DLD1 (cell line): ENCODE data around the gene CACNB3.

ENCODE experiments used
- in situ Hi-C: cut with HindIII; loops from 2 replicates; pipeline ENCODE4 v1.10.0; 2017; ENCODE audit warnings: low sequenced_read_pairs

The CACNB3 gene

DNA sequence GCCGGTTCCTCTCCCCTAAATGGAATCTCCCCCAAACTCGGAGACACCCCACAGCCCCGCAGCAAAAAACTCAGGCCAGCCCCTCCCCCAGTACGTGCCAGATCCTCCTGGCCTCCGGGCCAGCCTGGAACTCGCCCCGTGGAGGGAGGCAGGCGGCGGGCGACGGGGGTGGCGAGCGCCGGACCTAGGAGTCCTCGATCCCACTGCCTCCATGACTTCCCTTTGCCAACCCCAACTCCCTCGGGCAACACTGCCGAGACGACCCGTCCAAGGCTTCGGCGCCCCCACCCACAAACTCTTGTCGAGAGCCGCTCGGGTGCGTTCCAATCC, 29.8 kb upstream of the CACNB3 start:
- in situ Hi-C loops = no loop called here

DNA sequence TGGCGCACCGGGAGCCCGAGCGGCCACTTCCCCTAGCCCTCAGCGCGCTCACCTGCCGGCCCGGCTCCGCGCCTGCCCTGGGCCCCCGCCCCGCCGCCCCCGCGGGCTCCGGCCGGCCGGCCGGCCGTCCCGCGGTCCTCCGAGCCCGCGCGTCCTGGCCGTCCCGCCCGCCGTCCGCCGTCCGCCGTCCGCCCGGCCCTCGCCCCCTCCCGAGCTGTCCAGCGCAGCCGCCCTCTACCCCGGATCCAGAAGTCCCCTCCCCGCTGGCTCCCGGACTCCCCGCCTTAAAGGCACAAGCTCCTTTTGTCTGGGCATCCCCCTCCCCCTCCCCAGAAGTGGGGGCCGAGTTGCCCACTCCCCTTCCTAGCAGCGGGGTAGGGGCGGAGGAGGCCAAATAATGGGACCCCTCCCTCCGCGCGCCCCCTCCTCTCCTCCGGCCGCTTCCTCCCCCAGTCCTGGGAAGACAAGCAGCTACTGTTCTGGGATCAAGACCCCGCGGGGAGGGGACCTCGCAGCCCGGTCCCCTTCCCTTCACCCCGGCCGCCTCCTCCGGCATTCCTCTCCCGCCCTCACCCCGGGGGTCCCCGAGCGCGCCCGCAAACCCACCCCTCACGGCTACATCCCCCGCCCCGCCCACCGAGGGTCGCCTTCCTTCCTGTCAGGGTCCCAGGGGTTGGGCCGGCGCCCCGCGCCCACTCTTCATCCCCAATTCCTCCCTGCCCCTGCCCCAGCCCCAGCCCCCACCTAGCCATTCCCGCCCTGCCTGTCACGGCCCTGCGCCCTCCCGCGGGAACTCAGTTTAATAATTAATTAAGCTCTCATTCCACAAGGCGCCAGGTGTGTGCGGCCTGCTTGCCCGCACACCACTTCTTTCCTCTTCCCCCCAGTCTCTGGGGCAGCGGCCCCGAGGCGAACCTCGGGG, 29.2 kb upstream of the CACNB3 start, which contains the start of gene ADCY6:
Gene ADCY6, minus strand, starts transcription at position 236 of the 922 bp plus-strand sequence. CDS start 5,655 bp downstream, outside the sequence.
- in situ Hi-C loops = no loop called here

DNA sequence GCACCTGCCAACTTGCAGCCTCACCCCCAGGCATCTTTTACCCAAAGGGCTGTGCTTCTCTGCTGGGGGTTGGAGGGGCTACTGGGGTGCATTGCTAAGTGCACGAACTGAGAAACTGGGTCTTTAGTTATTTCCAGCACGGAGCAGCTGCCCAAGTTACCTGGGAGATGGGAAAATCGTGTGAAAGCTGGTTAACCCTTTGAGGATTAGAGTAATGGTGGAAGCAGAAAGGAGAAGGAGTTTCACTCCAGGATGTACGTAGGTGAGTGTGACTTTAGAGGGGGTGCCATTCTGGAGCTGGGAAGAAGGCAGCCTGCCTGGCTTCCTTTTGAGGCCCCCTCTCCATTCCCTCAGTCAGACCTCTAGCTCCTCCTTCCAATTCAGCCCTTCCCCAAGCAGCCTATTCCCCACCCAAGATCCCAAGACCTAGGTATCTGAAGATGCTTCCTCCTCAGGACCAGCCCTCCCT, 28.4 kb upstream of the CACNB3 start:
- in situ Hi-C loops = loop anchor here (5.0 kb wide), 1 partner anchor 38 kb away; no protein-coding TSS in a partner anchor

DNA sequence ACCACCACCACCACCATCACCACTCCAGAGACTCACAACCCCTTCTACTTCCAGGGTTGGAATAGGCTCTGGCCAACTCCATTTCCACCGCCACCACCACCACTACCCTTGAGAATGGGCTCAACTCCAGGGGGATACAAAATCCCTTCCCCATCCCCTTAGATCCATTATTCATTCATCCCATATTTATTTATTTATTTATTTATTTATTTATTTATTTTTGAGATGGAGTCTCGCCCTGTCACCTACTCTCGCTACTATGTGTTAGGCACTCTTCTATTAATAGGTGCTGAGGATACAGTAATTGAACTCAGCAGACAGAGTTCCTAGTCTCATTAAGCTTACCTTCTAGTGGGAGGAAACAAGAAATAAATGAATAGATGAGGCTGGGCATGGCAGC, 24.6 kb upstream of the CACNB3 start:
- in situ Hi-C loops = loop anchor here (5.0 kb wide), 1 partner anchor 41 kb away; no protein-coding TSS in a partner anchor

DNA sequence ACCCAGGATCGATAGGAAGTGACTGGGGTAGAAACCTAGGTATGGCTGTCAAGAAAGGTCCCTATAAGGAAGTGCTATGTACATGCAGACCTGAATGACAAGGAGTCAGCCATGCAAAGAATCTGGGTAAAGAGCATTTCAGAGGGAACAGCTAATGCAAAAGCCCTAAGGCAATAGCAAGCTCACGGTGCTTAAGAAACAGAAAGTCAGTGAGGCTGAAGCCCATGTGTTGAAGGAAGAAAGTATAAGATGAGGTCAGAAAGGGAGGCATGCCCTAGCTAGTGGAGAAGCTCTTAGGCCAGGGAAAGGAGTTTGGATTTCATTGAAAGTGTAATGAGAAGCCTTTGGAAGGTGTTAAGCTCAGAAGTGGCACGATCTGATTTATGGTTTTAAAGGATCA, 23.4 kb upstream of the CACNB3 start:
- in situ Hi-C loops = loop anchor here (5.0 kb wide), 1 partner anchor 43 kb away; no protein-coding TSS in a partner anchor

DNA sequence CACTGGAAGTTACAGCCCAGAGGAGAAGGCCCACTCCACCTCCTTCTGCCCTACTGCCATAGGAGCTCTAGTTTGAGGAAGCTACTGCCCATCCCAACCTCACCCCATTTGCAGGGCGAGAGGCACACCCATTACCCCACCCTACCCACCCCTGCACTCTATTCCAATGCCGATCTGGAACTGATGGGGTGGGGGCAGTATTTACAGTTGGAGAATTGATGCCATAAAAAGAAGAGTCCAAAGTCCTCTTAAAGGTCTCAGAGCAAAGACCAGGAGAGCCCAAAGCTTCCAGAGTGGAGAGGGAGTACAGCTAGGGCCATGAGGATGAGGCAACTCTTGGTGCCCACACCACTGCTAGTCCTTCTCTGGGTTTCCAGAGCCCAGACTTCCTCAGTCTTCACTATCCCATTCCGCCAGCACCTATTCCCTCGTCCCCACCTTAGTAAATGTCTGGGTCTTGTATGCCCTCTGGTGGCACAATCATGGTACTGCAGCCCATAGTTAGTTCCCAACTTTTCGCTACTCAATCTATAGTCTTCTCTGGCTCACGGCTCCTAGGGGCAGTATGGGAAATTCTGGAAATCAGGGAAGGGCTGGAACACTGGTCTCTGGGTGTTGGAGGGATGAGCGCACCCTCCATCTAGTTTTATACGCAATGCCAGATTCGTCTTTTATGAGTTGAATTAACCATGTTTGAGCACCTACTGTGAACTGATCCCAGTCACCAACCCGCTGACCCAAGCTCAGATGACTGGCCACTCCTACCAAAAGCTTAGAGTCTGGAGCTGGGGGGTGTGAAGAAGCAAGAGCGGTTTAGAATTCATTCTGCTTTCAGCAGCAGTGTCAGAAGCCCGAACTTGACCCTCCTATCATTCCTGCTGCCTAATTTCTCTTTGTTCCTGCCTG, 22.5 kb upstream of the CACNB3 start:
- in situ Hi-C loops = no loop called here

DNA sequence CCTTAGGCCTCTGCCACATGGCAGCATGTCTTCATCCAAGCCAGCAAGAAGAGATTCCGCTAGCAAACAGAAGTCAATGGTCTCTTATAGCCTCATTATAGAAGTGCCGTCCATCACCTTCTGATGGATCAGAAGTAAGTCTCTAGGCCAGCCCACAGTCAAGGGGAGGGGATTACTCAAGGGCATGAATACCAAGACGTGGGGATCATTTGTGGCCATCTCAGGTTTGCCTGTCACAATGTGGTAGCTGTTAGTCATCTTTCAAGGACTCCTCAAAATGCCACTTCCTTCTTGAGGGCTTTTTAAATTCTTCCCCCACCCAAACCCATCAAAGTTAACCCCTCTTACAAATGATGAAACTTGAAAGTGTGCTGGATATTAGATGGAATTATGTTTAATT, 21.3 kb upstream of the CACNB3 start:
- in situ Hi-C loops = no loop called here

DNA sequence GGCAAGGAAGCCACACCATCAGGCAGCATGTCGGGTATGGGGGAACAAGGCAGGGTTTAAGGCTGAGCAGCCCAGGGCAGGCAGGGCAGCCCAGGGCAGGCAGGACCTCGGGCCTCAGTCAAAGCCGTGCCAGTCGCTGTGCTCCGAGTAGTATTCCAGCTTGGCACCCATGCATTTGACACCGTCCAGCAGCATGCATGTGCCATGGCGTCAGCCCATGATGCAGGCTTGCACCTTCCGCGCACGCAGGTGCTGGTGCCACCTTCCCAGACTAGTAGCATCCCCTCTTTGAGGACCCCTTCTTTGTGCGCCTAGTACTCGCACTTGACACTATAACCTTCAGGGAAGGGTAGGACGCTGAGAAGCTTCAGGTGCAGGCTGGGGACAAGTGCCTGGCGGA, 17.8 kb upstream of the CACNB3 start:
- in situ Hi-C loops = no loop called here

DNA sequence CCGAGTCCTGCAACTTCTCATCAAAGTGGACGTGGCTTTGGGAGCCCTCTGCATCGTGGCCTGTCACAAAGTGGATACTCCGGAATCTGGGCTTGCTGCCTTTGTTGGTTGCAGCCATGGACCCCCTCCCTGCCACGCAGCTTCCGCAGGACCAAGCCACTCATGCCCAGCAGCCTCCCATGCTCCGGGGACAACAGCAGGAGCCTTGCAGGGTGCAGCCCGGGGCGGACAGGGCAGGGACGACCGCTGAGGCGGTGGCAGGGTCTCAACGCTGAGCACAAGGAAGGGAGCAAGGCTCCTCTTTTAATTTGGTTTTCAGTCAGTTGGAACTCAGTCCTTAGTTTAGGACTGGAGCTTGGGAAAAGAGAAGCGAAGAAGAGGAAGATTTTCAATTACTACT, 17.3 kb upstream of the CACNB3 start:
- in situ Hi-C loops = no loop called here

DNA sequence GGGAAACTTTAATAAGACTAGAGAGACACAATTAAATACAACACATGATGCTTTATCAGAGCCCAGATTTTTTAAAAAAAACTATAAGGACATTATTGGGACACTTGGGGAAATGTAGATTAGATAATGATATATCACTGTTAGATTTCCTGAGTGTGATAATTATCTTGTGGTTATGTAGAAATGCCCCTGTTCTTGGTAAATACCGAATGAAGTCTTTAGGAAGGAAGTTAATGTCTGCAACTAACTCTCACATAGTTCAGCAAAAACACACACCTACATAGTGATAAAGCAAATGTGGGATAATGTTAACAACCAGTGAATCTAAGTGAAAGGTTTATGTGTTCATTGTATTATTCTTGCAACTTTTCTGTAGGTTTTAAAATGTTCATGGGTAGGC, 14.6 kb upstream of the CACNB3 start:
- in situ Hi-C loops = no loop called here

DNA sequence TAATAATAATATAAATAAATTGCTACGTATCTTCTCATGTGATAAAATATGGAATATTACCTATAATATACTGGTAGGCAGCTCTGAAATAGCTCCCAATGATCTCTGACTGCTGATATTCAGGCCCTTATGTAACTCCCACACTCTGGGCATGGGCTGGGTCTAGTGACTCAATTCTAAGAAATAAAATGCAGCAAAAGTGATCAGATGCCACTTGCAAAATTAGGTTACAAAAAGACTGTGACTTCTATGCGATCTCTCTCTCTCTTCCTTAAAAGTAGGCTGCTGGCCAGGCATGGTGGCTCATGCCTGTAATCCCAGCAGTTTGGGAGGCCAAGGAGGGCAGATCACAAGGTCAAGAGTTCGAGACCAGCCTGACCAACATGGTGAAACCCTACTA, 10.3 kb upstream of the CACNB3 start:
- in situ Hi-C loops = no loop called here

DNA sequence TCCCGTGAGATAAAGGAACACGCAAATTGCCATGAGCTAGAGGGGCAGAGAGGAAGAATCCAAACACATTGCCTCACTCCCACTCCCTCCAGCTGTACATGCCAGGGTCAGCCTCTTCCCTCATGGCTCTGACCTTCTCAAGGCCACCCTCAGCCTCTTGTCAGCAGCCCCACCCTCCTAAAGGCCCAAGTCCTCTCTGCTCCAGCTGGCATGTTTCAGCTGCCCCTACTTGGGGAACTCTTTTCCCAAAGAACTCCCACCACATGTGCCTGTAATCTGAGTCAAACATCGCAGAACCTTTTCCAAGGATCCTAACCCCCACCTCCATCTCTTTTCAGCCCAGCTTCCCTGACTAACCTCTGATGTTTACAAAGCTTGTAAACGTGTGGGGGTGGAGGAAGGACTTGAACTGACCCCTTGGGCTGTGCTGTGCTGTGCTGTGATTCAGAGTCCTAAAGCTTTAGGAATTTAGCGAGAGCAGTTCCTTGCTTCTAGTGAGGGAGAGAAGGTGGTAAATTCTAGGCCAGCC, 7.3 kb upstream of the CACNB3 start:
- in situ Hi-C loops = no loop called here

DNA sequence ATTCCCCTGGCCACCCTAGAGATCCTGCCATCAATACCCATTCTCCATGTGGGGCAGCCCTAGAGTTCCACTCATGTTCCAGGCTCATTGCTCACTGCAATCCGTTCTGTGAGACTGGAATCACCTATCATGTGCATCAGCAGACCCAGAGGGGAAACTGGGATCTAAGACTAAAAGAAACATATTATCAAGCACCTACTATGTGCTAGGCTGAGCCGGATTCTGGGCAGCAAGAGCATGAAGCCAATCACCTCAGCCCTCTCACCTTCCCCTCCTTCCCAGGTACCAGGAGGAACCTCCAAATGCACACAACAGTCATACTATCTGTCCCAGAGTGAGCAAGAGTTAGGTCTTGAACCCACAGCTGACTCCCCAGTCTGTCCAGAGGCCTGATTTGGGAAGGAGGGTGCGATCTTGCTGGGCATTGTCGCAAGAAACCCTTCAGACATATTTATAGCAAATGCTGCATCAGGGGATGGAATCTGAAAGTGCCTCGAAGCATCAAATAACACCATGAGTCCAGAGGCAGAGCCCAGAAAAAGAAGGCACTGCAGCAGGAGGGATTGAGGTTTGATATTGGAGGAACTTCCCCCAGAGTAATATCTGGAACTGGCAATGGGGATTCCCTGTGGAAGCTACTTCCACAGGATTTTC, 6.7 kb upstream of the CACNB3 start:
- in situ Hi-C loops = no loop called here

DNA sequence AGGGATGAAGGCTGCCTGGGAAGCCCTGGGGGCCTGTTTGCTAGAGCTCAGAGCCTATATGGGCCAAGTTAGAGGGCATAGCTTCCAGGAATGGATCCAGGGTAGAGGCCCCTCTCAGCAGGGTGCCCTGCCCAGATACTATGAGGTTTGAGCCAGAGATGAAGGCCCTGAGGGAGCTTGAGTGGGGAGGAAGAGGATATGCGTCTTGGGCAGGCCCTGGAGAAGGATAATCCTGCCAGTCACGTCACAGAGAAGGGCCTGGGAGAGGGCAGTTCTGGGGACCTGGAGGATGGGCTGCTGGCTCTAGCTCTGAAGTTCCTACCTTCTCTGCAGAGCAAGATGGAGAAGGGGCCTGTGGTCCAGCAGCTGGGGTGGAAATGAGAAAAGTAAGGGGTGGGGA, 5.9 kb upstream of the CACNB3 start:
- in situ Hi-C loops = no loop called here

DNA sequence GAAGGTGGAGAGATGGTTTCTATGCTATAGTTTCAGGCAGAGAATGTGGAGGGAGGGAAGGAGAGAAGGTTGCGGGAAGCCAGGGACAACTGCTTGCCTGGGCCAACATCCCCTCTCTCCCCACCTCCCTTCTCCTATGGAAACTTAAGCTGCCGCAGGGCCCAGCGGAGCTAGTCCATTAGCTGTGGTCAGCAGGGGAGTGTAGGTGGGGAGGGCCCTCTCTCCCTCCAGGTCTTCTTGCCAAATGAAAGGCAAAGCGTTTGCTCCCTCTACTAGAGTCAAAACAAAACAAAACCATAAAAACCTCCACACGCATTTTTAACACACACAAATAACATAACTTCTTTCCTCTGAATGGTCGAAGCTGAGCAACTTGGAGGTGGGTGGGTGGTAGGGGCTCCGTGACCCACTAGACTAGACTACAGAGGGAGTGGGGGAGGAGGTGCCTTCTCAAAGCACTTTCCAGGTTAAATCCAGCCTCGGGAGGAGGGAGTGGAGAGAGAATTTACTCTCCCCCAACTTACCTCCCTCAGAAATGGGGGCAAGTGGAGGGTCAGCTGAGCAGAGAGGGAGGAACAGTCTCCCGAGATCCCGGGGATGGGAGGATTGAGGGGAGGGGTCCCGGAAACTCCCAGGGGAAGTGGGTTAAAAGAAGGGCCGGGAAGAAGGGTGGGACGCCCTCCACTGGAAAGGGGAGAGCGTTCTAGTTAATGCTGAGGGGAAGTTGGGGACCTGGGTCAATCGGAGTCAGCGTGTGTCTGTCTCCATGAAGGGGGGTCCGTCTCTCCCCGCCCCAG, 4.6 kb upstream of the CACNB3 start:
- in situ Hi-C loops = no loop called here

DNA sequence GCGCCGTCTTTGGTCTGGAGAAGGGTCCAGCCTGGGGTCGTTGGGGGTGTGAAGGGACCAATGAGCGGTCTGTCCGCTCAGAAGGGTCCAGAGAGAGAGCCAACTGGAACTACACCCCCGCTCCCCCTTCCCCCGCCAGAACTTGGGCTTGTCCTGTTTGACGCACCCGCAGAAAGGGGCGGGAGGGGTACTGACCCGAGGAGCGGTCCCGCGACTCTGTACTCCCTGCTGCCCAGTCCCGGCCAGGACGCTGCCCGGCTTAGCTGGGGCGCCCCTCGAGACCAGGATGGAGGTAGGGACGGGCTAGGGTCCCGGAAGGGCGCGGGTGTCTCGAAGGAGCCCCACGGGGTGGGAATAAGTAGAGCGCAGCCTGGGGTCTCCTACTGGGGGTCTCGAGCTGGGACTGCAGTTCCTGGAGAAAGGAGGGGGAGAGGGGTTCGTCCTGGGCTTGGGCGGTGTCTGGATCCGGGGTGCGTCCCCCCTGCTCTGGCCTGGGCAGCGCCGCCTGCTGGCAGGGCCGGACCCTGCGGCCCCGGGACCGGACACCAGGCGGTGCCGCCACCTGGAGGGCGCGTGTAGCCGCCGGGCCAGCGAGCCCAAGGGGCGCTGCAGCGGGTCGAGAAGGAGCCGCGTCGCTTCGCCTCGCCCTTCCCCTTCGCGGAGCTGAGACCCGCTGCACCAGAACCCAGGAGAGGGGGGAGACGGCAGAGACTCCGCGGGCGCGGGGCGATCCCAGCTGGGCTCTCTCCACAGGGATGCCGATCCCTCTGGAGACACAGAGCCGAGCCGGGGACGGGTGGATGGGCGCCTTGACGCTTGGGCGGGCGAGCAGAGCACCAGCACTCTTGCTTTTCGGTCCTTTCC, 3.8 kb upstream of the CACNB3 start:
- in situ Hi-C loops = no loop called here

DNA sequence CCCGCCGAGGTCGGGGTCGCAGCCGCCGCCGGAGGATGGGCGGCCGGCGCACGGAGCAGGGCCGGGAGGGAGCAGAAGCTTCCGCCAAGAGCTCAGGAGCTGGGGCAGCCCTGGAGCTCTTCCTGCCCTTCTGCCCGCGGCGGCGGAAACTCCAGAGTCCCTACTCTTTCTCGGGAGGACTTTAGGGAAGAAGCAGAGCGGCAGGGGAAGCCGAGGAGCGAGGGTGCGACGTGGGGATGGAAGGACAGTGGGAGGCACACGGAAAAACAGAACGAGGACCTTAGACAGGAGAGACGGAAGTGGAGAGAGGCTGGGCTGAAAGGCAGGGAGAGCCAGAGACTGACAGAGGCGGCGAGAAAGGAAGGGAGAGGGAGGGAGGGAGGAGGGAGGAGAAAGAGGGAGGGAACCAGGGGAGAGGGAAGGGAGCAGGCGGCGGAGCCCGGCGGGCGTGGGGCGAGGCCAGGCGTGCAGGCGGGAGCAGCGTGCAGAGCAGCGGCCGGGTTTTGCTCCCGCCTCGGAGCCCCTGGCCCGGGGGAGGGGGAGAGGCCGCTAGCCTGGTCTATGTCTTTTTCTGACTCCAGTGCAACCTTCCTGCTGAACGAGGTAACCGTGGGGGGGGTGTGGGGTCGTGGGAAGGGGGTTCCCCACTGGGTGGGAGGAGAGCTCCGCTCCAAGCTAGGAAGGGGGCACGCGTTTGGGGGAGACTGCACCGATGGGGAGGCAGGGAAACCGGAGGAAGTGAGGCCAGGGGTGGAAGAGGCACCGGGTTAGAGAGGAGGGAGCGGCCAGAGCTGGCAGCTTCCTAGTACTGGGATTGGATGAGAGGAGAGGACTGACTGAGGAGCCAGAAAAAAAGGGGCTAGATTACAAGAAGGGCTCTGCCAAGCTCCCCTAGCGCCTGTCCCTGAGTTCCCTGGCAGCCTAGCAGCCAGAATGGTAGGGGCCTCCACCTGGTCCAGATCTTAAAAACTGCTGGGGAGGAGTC, 2.9 kb upstream of the CACNB3 start:
- in situ Hi-C loops = no loop called here
